Measurements from ENCODE around the gene SOCS7. TPM values are rescaled to one million over a fixed set of nuclear protein-coding genes. Genes with fewer than 3 reads are reported as not detected.

SOCS7 gene
- total and polyA plus RNA-seq, 2 experiments from 2014 or later, result 2.7 to 15.9 TPM

DNA sequence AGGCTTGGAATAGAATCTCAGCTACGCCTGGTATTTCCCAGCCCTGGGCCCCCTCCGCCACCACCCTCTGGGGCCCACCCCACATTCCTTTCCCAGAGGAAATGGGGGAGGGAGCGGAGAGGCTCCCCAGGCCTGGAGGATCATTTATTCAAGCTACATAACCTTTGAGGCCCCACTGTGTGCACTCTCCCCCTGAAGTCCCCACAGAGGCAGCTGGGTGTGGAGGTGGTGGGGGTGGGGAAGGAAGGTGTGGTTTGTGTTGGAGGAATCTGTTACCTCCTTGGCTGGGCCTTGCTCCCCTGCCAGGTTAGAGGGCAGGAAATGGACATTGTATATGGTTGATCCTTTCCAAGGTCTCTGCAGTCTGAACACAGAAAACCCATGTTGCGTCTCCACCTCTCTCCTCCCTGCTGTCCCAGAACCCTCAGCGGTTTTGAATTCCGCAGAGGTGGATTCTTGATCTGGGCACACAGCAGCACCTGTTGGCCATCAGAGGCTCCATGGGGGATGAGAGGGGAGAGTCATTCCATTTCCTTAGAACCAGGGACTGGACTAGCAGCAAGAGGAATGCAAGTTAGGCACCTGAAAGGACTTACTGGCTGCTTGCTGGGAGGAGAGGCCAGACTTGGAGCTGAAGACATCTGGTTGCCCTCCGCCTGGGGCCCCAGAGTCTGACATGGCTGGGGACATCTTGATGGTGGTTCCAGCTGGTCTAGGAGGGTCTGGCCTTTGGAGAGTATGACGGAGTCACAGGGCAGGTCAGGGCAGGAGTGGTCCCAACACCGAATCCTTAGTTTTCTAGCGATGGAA, 99.6 kb downstream of the SOCS7 start:
- Histone ChIP-seq H2AFZ (no peak overlapping the region), H3K4me3 (no peak overlapping the region), H3K27ac (peak overlapping the region; percentile 92), H3K9me3 (ENCODE audit: low read depth) (no peaks in the 10 kb centered on the region), H3K79me2 (peaks cover 24% of the 10 kb centered on the region), H3K9me2 (replicated peaks; ENCODE audit: insufficient read depth) (no peaks in the 10 kb centered on the region), H3K4me2 (peak overlapping the region; percentile 78), H3K36me3 (replicated peaks; ENCODE audit: insufficient read depth, low read depth) (no peaks in the 10 kb centered on the region), H3K27me3 (peaks cover 11% of the 10 kb centered on the region), H3K4me1 (ENCODE audit: insufficient read depth) (peaks cover 76% of the 10 kb centered on the region), H4K20me1 (ENCODE audit: insufficient read depth, poor library complexity, severe bottlenecking) (peaks cover 7% of the 10 kb centered on the region)
- peak; percentile 74 for DNase-seq (ENCODE audit: low spot score)
- WGBS (ENCODE audit: low lambda C conversion rate, missing lambda C conversion rate), result 44% methylated on average over 8 of the region's 10 CpGs
- TF ChIP-seq, protein P1, sequence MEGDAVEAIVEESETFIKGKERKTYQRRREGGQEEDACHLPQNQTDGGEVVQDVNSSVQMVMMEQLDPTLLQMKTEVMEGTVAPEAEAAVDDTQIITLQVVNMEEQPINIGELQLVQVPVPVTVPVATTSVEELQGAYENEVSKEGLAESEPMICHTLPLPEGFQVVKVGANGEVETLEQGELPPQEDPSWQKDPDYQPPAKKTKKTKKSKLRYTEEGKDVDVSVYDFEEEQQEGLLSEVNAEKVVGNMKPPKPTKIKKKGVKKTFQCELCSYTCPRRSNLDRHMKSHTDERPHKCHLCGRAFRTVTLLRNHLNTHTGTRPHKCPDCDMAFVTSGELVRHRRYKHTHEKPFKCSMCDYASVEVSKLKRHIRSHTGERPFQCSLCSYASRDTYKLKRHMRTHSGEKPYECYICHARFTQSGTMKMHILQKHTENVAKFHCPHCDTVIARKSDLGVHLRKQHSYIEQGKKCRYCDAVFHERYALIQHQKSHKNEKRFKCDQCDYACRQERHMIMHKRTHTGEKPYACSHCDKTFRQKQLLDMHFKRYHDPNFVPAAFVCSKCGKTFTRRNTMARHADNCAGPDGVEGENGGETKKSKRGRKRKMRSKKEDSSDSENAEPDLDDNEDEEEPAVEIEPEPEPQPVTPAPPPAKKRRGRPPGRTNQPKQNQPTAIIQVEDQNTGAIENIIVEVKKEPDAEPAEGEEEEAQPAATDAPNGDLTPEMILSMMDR (IDR thresholded peaks at IDR 0.05; ENCODE audit: poor library complexity), result no peak
- no peak for TF ChIP-seq EZH2phosphoT487 (IDR thresholded peaks at IDR 0.05; ENCODE audit: low read depth, severe bottlenecking, unreplicated experiment)
- no peak for TF ChIP-seq EZH2 (IDR thresholded peaks at IDR 0.05; ENCODE audit: borderline replicate concordance)

DNA sequence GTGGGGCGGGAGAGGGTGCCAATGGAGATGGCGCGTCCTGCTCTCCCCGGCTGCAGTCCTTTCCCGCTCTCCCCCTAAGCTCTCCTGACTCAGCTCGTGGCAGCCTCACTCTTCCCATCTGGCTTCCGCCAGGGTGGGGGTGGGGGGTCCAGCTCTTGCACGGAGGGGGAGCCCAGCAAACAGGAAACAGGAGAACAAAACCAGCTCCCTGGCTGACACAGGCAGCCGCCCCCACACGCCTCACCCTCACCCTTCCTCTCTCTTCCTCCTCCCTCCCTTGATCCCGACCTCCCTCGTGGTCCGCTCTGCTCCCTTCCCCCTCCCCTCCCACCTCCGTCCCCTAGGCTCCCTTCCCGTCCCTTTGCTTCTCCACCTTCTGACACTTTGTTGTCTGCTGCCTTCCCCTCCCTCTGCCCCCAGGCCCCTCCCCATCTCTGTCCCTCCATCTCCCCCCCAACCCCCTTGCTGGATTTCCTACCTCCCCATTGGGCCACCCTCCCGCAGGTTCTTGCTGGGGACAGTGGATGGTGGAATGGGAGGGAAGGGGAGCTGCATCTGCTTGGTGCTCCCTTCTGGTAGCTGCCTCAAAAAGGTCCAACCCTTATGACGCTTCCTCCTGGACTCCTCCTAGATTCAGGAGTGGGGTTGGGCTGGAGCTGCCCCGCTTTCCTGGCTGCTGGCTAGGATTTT, 100.3 kb downstream of the SOCS7 start:
- WGBS (ENCODE audit: low lambda C conversion rate, missing lambda C conversion rate), result 37% methylated on average over 9 of the region's 18 CpGs
- DNase-seq (ENCODE audit: low spot score), result peak; percentile 76
- H3K4me1 ChIP-seq (ENCODE audit: insufficient read depth), result peaks cover 78% of the 10 kb centered on the region
- no peak overlapping the region for H3K4me3 ChIP-seq
- H3K27ac ChIP-seq, result peak overlapping the region; percentile 92
- no peaks in the 10 kb centered on the region for H3K9me3 ChIP-seq (ENCODE audit: low read depth)
- H3K4me2 ChIP-seq, result peak overlapping the region; percentile 78
- no peak overlapping the region for H2AFZ ChIP-seq
- no peaks in the 10 kb centered on the region for H3K36me3 ChIP-seq (replicated peaks; ENCODE audit: insufficient read depth, low read depth)
- no peaks in the 10 kb centered on the region for H3K9me2 ChIP-seq (replicated peaks; ENCODE audit: insufficient read depth)
- peaks cover 11% of the 10 kb centered on the region for H3K27me3 ChIP-seq
- H3K79me2 ChIP-seq, result peaks cover 31% of the 10 kb centered on the region
- TF ChIP-seq EZH2phosphoT487 (IDR thresholded peaks at IDR 0.05; ENCODE audit: low read depth, severe bottlenecking, unreplicated experiment), result no peak
- TF ChIP-seq, protein P1 (IDR thresholded peaks at IDR 0.05; ENCODE audit: poor library complexity), result no peak
- TF ChIP-seq EZH2 (IDR thresholded peaks at IDR 0.05; ENCODE audit: borderline replicate concordance), result no peak
- peaks cover 7% of the 10 kb centered on the region for H4K20me1 ChIP-seq (ENCODE audit: insufficient read depth, poor library complexity, severe bottlenecking)

DNA sequence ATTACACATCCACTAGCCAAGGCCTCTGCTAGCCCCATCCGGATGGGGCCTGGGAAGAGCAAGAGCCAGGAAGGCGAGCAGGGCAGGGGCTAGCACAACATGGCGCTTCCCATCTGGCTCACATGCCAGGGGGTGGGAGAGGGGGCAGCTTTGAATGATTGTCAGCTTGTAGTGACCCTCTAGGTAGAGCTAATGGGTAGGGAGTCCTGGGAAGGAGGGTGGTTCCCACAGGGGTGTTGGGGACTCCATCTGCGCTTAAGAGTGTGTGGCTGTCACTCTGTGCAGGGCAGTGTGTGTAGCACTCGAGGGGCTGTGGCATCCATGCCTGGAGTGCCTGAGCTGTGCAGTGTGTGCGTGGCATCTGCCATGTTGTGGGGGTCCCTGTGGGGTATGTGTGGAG, 101.1 kb downstream of the SOCS7 start:
- Histone ChIP-seq H2AFZ (no peak overlapping the region), H3K4me2 (peak overlapping the region; percentile 78), H4K20me1 (ENCODE audit: insufficient read depth, poor library complexity, severe bottlenecking) (peaks cover 7% of the 10 kb centered on the region), H3K9me3 (ENCODE audit: low read depth) (no peaks in the 10 kb centered on the region), H3K27ac (peak overlapping the region; percentile 92), H3K4me3 (no peak overlapping the region), H3K79me2 (peaks cover 37% of the 10 kb centered on the region), H3K36me3 (replicated peaks; ENCODE audit: insufficient read depth, low read depth) (no peaks in the 10 kb centered on the region), H3K27me3 (peaks cover 11% of the 10 kb centered on the region), H3K4me1 (ENCODE audit: insufficient read depth) (peaks cover 76% of the 10 kb centered on the region), H3K9me2 (replicated peaks; ENCODE audit: insufficient read depth) (no peaks in the 10 kb centered on the region)
- WGBS (ENCODE audit: low lambda C conversion rate, missing lambda C conversion rate), result 95% methylated on average over 6 of the region's 6 CpGs
- no peak for DNase-seq (ENCODE audit: low spot score)
- TF ChIP-seq EZH2phosphoT487 (IDR thresholded peaks at IDR 0.05; ENCODE audit: low read depth, severe bottlenecking, unreplicated experiment) (no peak), EZH2 (IDR thresholded peaks at IDR 0.05; ENCODE audit: borderline replicate concordance) (no peak)
- TF ChIP-seq, protein P1 (IDR thresholded peaks at IDR 0.05; ENCODE audit: poor library complexity), result no peak

Measured in hepatocyte (in vitro differentiated cells).